Mucosa of descending colon (tissue), 3 donors: ENCODE measurements around the gene HS6ST3. TPM values are rescaled to one million over a fixed set of nuclear protein-coding genes. Genes with fewer than 3 reads are reported as not detected.

Source experiments
- ATAC-seq: fragments of 200-7000 bp; cut with Tn5 transposase; one replicate; pipeline ENCODE4 v1.9.1; 2020; ENCODE audit warnings: mild to moderate bottlenecking, moderate library complexity
- DNase-seq, 3 donors: peaks; one replicate each; pipeline ENCODE4 v3.0.0-alpha.2; 2020
- H3K36me3 ChIP-seq: fragments of 200-600 bp; one replicate; pipeline ENCODE4 v1.8.0; 2021; ENCODE audit warnings: low read depth, mild to moderate bottlenecking
- H3K4me1 ChIP-seq: fragments of 200-600 bp; one replicate; pipeline ENCODE4 v1.8.0; 2021; ENCODE audit warnings: low read depth, mild to moderate bottlenecking
- H3K4me3 ChIP-seq: fragments of 200-600 bp; one replicate; pipeline ENCODE4 v1.8.0; 2021; ENCODE audit warnings: mild to moderate bottlenecking
- H3K9me3 ChIP-seq: fragments of 200-600 bp; one replicate; pipeline ENCODE4 v1.8.0; 2021; ENCODE audit warnings: mild to moderate bottlenecking
- CTCF ChIP-seq: fragments of 200-600 bp; IDR thresholded peaks from one replicate; pipeline ENCODE4 v1.8.0; 2022; ENCODE audit warnings: antibody characterized with exemption, mild to moderate bottlenecking
- intact Hi-C, 2 donors: fragments of 100-400 bp; cut with DNase I in 1 of 2; cut with micrococcal nuclease in 1 of 2; formaldehyde crosslinking; loops; one replicate each; pipeline versions ENCODE4 v1.11.0 to v1.11.1; 2022; cut with DNase I, micrococcal nuclease
- total RNA-seq, 3 donors: library from RNA; stranded (reverse); fragmentation: NEBNext Ultra II Directional in 2 of 3; extraction: Animal tissue kit (Norgen Biotek cat#: 25700) in 2 of 3; gene quantifications; one replicate each; pipeline versions ENCODE4 v1.2.1 to v1.2.4, GENCODE V29; 2021 to 2023
- donor health status: DM: no; HTN: no; CAD: no; lungs with moderate emphysema.
- donor health status: DM: no; HTN: no; CAD: no.
- donor health status: DM: no; HTN: yes; CAD: no.

The HS6ST3 gene
- total RNA-seq, 3 donors from 2014 or later, result 0.14 to 0.89 TPM; not detected in 1

- H3K4me3 ChIP-seq, result no peak overlapping the region
- ATAC-seq (no peak), DNase-seq (no peak)
- H3K9me3 ChIP-seq, result no peaks in the 10 kb centered on the region
- TF ChIP-seq CTCF, result no peak
- no peaks in the 10 kb centered on the region for H3K4me1 ChIP-seq
- H3K36me3 ChIP-seq, result no peaks in the 10 kb centered on the region
- intact Hi-C loops, result no loop called here
Measured at GRCh38 chr13:96308568-96308967, 218.7 kb downstream of the HS6ST3 start.

DNA sequence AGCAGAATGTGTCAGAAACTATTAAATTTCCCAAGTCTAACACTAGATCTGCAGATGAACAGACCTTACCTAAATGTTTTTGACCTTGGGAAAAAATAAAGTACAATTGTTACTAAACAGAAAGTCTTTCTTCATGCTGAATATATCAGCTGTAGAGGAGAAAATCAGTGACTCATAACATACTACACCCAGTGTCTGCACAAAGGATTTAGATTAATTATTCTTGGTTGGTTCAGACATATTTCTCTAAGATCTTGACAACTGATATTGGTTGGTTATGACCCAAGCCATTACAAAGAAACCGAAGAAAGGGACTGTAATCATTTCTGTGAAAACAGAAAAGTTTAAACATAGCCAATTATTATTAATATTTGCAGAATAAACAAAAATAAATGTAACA is 225.1 kb downstream of the HS6ST3 start:
- ATAC-seq (no peak), DNase-seq (no peak)
- H3K4me3 ChIP-seq, result no peak overlapping the region
- H3K9me3 ChIP-seq, result no peaks in the 10 kb centered on the region
- H3K4me1 ChIP-seq, result no peaks in the 10 kb centered on the region
- intact Hi-C loops, result no loop called here
- no peaks in the 10 kb centered on the region for H3K36me3 ChIP-seq
- no peak for TF ChIP-seq CTCF

DNA sequence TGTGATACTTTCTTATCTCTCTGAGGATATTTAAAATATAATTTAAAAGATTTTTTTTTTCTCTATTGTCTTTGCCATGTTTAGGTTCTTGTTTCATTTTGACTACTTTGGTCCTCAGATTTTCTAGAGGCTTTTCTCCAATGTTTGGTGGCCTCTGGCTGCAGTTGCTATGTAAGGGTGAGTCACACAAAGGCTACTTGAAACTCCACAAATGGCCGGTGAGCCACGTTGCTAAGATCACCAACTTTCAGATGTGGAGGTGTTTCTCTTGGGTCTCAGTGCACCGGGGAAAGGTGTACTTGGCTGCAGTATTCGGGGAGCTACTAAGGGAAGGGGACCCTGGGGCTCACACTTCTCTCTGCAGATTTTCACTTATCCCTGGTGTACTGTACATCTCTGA is 248.1 kb downstream of the HS6ST3 start:
- intact Hi-C loops, result no loop called here
- TF ChIP-seq CTCF, result no peak
- Histone ChIP-seq H3K4me3 (no peak overlapping the region), H3K4me1 (no peaks in the 10 kb centered on the region), H3K9me3 (no peaks in the 10 kb centered on the region), H3K36me3 (no peaks in the 10 kb centered on the region)
- no peak for DNase-seq
- ATAC-seq, result no peak

DNA sequence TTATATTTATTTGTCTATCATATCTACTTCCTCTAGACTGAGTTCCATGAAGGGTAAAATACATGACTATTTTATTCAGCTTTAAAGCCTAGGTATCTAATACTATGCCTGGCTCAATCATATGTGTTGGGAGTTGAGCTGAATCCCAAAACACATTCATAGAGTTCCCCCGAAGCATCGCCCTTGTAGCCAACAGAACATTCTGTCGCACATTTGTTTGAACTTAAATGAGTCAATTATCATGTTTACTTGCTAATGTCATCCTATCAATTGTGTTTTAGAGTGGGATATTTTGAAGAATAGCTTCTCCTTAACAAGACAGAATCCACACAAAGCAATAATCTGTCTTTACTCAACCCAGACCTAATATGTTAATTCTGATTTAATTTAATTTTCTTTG is 252.4 kb downstream of the HS6ST3 start:
- H3K4me3 ChIP-seq, result no peak overlapping the region
- intact Hi-C loops, result no loop called here
- no peaks in the 10 kb centered on the region for H3K4me1 ChIP-seq
- no peak for DNase-seq
- ATAC-seq, result no peak
- H3K9me3 ChIP-seq, result no peaks in the 10 kb centered on the region
- H3K36me3 ChIP-seq, result no peaks in the 10 kb centered on the region
- TF ChIP-seq CTCF, result no peak

GRCh38 chr13:96342852-96343465 is 253.1 kb downstream of the HS6ST3 start:
- no peaks in the 10 kb centered on the region for H3K36me3 ChIP-seq
- H3K9me3 ChIP-seq, result no peaks in the 10 kb centered on the region
- ATAC-seq (no peak), DNase-seq (no peak)
- TF ChIP-seq CTCF, result no peak
- H3K4me3 ChIP-seq, result no peak overlapping the region
- intact Hi-C loops, result no loop called here
- no peaks in the 10 kb centered on the region for H3K4me1 ChIP-seq

- DNase-seq, result no peak
- intact Hi-C loops, result no loop called here
- Histone ChIP-seq H3K9me3 (no peaks in the 10 kb centered on the region), H3K4me3 (no peak overlapping the region), H3K4me1 (no peaks in the 10 kb centered on the region), H3K36me3 (no peaks in the 10 kb centered on the region)
- ATAC-seq, result no peak
- TF ChIP-seq CTCF, result no peak
Measured at GRCh38 chr13:96346921-96347320, 257.0 kb downstream of the HS6ST3 start.
